Dendritic cell treated with granulocyte-macrophage colony-stimulating factor and Interleukin-4, amounts not matched to agents 40 ng/mL and 50 ng/mL, for 4 days (primary cell): ENCODE data around the gene CNIH3.

Experiments
- H3K27ac Mint-ChIP-seq: one replicate; pipeline ENCODE4 v1.8.0; 2022; ENCODE audit warnings: mild to moderate bottlenecking, mixed read lengths
- H3K27me3 Mint-ChIP-seq: one replicate; pipeline ENCODE4 v1.8.0; 2022; ENCODE audit warnings: mild to moderate bottlenecking, mixed read lengths
- H3K36me3 Mint-ChIP-seq: one replicate; pipeline ENCODE4 v1.8.0; 2022; ENCODE audit warnings: low read depth, mixed read lengths
- H3K4me1 Mint-ChIP-seq: one replicate; pipeline ENCODE4 v1.8.0; 2022; ENCODE audit warnings: low read depth, mixed read lengths
- H3K4me3 Mint-ChIP-seq: one replicate; pipeline ENCODE4 v1.8.0; 2022; ENCODE audit warnings: mild to moderate bottlenecking, moderate library complexity, mixed read lengths
- H3K9me3 Mint-ChIP-seq: one replicate; pipeline ENCODE4 v1.8.0; 2022; ENCODE audit warnings: mixed read lengths
- intact Hi-C: fragments of 100-400 bp; cut with micrococcal nuclease; formaldehyde crosslinking; loops from one replicate; pipeline ENCODE4 v1.15.0; 2022

Gene CNIH3

DNA sequence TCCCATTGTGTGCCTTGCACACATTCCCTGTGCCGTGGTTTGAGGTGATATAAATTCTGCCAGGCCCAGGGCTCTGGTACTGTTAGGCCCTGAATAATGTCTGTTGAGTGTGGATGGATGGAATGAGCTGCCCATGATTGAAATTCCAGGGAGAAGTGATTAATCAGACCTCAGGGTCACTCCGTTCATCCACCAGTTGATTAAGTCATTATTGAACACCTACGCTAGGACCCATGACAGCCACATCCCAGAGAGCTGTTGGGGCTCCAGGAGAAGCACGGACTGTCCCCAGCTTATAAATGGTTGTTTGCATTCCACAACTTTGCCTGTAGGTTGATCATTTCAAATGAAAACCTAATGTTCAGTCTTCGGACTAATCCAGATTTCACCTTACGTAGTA lies 98.4 kb downstream of the CNIH3 start:
- intact Hi-C loops = no loop called here
- no peak overlapping the region for H3K27ac Mint-ChIP-seq
- no peaks in the 10 kb centered on the region for H3K4me1 Mint-ChIP-seq
- H3K4me3 Mint-ChIP-seq = no peak overlapping the region
- no peaks in the 10 kb centered on the region for H3K9me3 Mint-ChIP-seq
- no peaks in the 10 kb centered on the region for H3K36me3 Mint-ChIP-seq
- peaks cover 2% of the 10 kb centered on the region for H3K27me3 Mint-ChIP-seq

DNA sequence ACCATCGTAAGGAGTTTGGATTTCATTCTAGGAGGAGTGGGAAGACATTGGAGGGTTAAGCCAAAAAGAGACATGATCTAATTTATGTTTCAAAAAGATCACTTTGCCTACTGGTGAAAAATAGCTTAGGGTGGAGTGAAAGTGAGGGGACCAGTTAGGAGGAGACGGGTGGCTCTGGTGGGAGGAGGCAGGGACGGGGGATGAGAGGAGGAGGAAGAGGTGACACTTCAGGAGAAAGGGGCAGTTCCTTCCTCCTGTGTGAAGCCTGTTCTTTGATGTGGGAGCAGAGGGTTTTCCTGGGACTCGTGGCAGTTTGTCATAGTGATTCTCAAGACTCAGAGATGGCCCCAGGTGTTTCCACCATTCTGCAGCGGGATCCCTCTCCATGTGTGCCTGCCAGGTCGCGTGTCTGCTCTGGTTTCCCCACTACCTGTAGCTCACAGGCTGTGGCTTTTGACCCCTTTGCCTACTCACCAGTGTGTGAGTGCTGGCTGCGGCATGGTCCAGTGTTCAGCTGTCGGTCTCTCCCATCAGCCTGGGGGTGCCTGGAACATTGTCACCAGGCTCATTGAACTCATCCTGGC lies 102.4 kb downstream of the CNIH3 start:
- no peaks in the 10 kb centered on the region for H3K9me3 Mint-ChIP-seq
- H3K27ac Mint-ChIP-seq = no peak overlapping the region
- H3K36me3 Mint-ChIP-seq = no peaks in the 10 kb centered on the region
- no peaks in the 10 kb centered on the region for H3K4me1 Mint-ChIP-seq
- no peaks in the 10 kb centered on the region for H3K27me3 Mint-ChIP-seq
- intact Hi-C loops = no loop called here
- H3K4me3 Mint-ChIP-seq = no peak overlapping the region

DNA sequence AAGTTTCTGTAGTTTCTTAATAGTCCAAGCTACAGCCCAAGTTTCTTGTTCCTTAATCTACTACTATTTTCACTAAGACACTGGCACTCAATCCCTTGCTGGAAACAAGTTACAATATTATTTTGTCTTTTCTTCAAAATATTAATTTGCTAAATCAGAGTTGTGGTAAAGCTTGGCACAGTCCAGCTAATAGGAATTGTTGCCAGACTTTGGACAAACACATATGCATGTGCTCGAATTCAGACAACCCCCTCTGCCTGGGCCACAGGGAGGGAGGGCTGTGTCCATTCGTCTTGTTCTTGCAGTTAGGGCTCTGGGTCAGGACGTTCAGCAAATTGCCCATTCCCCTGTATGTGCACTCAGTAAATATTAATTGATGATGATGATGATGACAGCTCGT lies 103.6 kb downstream of the CNIH3 start:
- no peaks in the 10 kb centered on the region for H3K4me1 Mint-ChIP-seq
- intact Hi-C loops = no loop called here
- H3K27ac Mint-ChIP-seq = no peak overlapping the region
- no peaks in the 10 kb centered on the region for H3K27me3 Mint-ChIP-seq
- no peaks in the 10 kb centered on the region for H3K36me3 Mint-ChIP-seq
- no peaks in the 10 kb centered on the region for H3K9me3 Mint-ChIP-seq
- H3K4me3 Mint-ChIP-seq = no peak overlapping the region

DNA sequence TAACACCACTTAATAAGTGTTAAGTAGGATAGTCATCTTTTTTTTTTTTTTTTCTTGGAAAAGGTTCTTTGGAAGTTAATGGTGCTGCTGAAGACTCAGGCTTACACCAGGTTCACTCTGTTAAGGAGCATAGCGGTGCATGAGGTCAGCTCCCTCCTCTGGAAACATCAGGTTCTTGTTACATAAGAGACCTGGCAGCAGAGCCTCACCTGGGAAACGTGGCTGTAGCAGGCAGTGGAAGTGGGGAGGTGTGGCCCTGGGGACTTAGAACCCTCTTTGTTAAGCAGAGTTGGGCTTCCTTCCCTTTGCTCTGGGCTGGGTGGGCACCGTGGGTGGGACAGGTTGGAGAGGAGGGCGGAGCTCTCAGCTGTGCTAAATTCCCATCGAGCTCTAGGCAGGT lies 104.1 kb downstream of the CNIH3 start:
- no peaks in the 10 kb centered on the region for H3K4me1 Mint-ChIP-seq
- no peaks in the 10 kb centered on the region for H3K36me3 Mint-ChIP-seq
- H3K4me3 Mint-ChIP-seq = no peak overlapping the region
- no peaks in the 10 kb centered on the region for H3K9me3 Mint-ChIP-seq
- intact Hi-C loops = no loop called here
- H3K27me3 Mint-ChIP-seq = no peaks in the 10 kb centered on the region
- H3K27ac Mint-ChIP-seq = no peak overlapping the region

DNA sequence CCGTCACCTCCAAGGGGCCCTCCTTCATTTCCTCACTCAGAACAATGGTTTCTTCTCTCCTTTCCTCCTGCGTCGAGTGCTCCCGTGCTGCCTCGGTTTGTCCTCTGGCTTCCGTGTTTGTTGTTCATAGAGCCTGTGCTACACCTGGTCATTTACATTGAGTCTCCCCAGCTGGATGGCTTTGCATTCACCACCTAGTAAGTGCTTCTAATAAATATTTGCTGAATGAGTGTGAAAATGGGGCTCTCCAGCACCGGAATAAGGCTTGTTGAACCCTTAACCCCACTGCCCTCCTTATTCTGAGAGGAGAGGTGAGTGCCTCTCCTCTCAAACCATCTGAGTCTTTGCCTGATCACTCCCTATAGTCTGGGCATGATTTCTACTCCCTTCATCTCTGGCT lies 104.9 kb downstream of the CNIH3 start:
- Mint-ChIP-seq H3K27me3 (no peaks in the 10 kb centered on the region), H3K27ac (no peak overlapping the region), H3K4me1 (peaks cover 6% of the 10 kb centered on the region), H3K4me3 (no peak overlapping the region), H3K36me3 (no peaks in the 10 kb centered on the region), H3K9me3 (no peaks in the 10 kb centered on the region)
- intact Hi-C loops = no loop called here

DNA sequence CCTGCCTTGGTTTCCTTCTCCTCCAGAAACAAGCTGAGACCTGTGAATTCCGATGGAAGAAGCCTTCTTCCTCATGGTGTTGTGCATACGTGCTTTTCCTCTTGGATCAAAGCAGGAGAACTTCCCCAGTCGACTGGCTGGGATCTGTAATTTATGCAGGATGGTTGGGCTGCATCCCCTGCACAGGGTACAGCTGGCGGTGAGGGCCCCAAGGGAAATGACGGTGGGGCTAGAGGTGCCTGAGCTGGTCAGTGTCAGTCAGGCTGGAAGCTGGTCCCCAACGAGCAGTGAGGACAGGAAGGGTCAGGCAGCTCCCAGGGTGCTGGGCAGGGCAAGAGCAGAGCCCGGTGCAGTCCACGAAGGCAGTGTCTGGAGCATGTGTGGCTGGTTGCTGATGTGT lies 106.7 kb downstream of the CNIH3 start:
- Mint-ChIP-seq H3K27ac (no peak overlapping the region), H3K9me3 (no peaks in the 10 kb centered on the region), H3K4me3 (no peak overlapping the region), H3K4me1 (peaks cover 20% of the 10 kb centered on the region), H3K27me3 (no peaks in the 10 kb centered on the region), H3K36me3 (no peaks in the 10 kb centered on the region)
- intact Hi-C loops = no loop called here

DNA sequence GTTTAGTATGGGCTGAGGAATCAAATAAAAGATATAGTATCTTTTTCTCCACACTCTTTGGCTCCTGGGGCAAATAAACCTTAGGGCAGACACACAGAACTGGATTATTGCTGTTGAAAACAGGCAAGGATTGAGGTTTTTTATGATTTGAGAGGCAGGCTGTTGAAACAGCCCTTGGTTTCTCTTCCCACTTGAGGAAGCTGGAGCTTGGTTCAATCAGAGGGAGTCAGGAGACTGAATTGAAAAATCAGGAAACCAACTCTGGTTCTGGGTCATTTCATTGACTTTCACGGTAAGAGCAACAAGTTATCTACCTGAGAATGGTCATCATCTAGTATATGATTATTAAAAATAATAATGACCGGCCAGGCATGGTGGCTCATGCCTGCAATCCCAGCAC lies 108.4 kb downstream of the CNIH3 start:
- Mint-ChIP-seq H3K4me1 (peaks cover 20% of the 10 kb centered on the region), H3K4me3 (no peak overlapping the region), H3K9me3 (no peaks in the 10 kb centered on the region), H3K27ac (no peak overlapping the region), H3K27me3 (no peaks in the 10 kb centered on the region), H3K36me3 (no peaks in the 10 kb centered on the region)
- intact Hi-C loops = no loop called here

DNA sequence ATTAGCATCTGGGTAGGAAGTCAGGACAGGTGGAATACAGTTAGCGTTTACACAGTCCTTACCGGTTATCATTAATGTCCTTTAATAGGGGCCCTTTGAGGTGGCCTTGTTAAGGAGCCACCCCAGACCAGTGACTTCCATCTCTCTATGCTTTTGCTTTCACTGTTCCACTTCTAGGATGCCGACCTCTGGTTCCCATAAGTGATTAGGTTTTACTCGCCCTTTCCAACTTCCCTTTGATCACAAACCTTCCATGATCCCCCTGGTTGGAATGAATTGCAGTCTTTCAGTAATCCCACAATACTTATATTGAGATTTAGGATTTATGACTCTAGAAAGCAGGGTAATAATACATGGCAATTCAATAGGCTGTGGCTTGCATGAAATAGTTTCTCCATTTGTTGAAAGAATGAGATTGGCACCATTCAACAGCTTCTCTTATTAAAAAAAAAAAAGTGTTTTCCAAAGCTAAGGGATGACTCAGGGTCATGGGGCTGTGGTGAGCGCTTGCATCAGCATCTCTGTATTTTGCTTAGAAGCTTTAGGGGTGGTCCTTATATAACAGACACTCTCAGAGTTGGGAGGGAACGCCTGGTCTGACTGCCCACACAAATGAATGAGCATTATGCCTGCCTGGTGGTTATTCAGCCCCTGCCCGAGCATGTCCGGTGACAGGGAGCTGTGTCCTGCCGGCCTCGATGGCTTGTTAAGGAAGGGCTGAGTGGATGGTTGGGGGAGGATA lies 110.5 kb downstream of the CNIH3 start:
- Mint-ChIP-seq H3K27me3 (no peaks in the 10 kb centered on the region), H3K4me3 (no peak overlapping the region), H3K27ac (peak overlapping the region; percentile 66), H3K9me3 (no peaks in the 10 kb centered on the region), H3K4me1 (peaks cover 20% of the 10 kb centered on the region), H3K36me3 (no peaks in the 10 kb centered on the region)
- intact Hi-C loops = no loop called here

DNA sequence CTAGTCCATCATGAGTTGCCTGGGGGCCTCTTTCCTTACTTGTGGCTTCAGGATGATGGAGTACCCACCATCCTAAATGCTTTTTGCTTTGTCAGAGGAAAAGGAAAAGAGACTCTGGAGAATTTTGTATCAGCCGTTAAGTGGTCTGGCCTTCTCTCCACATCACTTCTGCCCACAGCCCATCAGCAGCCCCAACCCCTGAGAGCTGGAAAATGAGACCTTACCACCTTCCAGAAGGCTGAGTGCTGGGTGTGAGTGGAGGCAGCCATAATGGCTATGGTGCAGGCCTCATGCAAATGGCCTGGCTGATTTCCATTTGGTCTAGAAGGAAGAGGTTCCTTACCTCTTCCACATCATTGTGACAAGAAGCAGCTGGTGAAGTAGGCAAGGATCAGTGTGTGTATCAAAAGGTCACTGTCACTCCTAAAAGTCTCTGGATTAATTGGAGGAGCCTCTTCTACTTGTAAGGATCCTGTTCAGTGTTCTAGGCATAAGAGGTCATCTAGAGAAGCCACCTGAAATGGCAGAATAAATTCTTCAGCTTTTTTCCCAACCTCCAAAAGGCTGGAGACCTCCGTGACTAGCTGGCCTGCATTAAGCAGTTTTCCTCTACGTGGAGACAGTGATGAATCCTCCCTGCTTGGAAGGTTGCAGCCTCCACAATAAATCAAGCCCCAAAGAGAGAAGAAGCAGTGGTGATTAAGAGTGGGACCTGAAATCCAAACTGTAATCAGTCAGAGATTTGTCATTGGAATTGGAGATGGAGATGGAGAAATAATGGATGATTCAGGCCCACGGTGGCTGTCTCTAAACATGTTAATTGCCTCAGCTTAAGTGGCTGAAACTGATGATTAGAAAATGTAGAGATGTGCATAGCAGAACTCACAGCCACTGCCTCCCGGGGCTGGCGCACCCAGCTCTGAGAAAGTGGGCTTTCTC lies 111.5 kb downstream of the CNIH3 start:
- Mint-ChIP-seq H3K9me3 (no peaks in the 10 kb centered on the region), H3K4me1 (peaks cover 20% of the 10 kb centered on the region), H3K27me3 (no peaks in the 10 kb centered on the region), H3K36me3 (no peaks in the 10 kb centered on the region), H3K4me3 (no peak overlapping the region), H3K27ac (peak overlapping the region; percentile 66)
- intact Hi-C loops = no loop called here

DNA sequence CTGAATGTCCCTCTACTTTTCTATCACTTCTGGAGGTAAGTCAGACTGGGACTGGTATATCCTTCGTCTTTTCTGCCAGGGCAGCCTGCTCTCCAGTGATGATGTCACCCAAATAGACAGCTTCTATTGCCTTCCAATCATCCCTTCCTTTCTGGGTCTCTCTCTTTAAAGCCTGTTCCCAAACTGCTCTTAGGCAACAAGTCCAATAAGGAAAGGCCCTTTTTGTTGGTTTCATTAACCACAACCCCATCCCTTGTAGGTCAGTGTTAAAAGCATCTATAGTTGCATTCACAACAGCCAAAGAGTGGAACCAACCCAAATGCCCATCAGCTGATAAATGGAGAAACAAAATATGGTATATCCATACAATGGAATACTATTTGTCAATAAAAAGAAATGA lies 114.4 kb downstream of the CNIH3 start:
- Mint-ChIP-seq H3K36me3 (no peaks in the 10 kb centered on the region), H3K4me1 (peaks cover 19% of the 10 kb centered on the region), H3K9me3 (no peaks in the 10 kb centered on the region), H3K27me3 (no peaks in the 10 kb centered on the region), H3K27ac (no peak overlapping the region), H3K4me3 (no peak overlapping the region)
- intact Hi-C loops = no loop called here

DNA sequence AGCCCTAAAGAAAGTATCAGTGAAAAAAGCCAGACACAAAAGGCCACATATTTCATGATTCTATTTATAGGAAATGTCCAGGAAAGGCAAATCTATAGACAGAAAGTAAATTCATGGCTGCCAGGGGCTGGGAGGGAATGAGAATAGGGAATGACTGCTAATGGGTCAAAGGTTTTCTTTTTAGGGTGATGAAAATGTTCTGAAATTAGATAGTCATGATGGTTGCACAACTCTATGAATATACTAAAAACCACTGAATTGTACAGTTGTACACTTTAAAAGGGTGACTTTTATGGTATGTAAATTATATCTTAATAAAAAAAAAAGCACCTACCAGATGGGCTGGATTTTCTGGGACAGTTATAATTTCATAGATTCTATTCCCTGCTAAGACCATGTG lies 114.8 kb downstream of the CNIH3 start:
- no peaks in the 10 kb centered on the region for H3K36me3 Mint-ChIP-seq
- no peak overlapping the region for H3K27ac Mint-ChIP-seq
- H3K27me3 Mint-ChIP-seq = no peaks in the 10 kb centered on the region
- no peaks in the 10 kb centered on the region for H3K9me3 Mint-ChIP-seq
- H3K4me1 Mint-ChIP-seq = peaks cover 15% of the 10 kb centered on the region
- intact Hi-C loops = no loop called here
- H3K4me3 Mint-ChIP-seq = no peak overlapping the region

DNA sequence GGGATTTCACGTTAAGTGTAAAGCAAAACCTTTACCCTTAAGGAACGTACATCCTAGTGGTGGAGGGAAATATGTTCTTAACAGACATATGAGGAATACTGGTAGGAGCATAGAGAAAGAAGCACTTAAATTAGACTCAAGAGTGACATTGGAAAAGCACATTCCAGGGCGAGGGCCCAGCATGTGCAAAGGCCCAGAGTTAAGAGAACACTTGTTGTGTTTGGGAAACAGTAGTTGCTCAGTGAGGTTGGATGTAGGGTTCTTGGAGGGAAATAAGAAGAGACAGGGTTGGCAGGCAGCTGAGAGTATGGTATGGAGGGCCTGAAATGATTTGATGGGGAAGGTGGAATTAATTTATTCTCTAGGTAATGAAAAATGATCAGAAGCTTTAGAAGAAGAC lies 115.5 kb downstream of the CNIH3 start:
- no peak overlapping the region for H3K27ac Mint-ChIP-seq
- H3K36me3 Mint-ChIP-seq = no peaks in the 10 kb centered on the region
- no peaks in the 10 kb centered on the region for H3K9me3 Mint-ChIP-seq
- intact Hi-C loops = no loop called here
- H3K4me1 Mint-ChIP-seq = peaks cover 8% of the 10 kb centered on the region
- H3K27me3 Mint-ChIP-seq = no peaks in the 10 kb centered on the region
- no peak overlapping the region for H3K4me3 Mint-ChIP-seq

DNA sequence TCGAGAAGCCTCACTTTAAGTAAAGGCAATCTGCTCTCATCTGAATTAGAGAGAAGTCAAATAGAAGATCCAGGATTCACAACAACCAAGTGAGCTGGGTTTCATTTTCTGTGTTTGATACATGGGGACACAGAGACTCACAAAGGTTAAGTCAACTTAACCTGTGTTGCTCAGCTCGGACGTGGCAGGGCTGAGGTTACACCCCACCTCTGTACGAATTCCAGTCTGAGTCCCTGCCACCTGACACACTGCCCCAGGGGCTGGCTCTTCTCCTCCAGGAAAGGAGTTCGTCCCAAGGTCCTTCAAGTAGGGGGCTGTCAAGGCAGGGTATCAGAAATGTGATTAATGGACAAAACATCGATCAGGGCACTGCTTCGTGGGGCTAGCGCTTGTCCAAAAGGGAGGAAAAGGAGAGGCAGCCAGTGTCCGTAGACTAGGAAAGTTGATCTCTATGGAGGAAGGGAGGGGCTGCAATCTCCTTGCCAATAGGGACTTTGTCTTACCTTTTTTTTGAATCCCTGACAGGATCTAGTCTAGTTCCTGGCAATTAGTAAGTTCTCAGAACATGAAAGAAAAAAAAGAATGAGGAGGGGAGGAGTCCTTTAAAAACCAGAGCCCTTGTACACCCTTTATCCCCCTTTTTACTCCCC lies 116.4 kb downstream of the CNIH3 start:
- intact Hi-C loops = no loop called here
- Mint-ChIP-seq H3K27me3 (peaks cover 2% of the 10 kb centered on the region), H3K4me3 (no peak overlapping the region), H3K27ac (no peak overlapping the region), H3K4me1 (no peaks in the 10 kb centered on the region), H3K9me3 (no peaks in the 10 kb centered on the region), H3K36me3 (no peaks in the 10 kb centered on the region)
